ENCODE results near the gene DHRS12. TPM values are rescaled to one million over a fixed set of nuclear protein-coding genes. Genes with fewer than 3 reads are reported as not detected.

DHRS12 gene
- total RNA-seq, 1 donor from 2014 or later, result 17.3 TPM

DNA sequence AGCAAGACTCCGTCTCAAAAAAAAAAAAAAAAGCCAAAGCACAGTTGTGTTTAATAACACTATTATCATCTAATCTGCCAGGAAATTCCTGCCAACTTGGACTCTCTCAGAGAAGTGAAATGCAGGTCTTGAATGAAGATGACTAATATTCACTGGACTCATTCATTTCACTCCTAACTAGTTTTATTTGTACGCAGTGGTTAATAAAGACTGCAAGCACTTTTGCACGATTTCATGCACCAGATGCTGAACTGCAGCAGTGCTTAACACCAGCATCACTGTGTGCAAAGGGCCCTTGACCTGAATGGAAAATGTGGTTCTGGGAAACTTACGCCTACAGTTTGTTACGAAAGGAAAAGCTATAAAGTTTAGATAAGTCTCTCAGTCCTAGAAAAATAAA, 63.3 kb downstream of the DHRS12 start:
- Mint-ChIP-seq H3K4me1 (peaks cover 10% of the 10 kb centered on the region), H3K27me3 (ENCODE audit: low read depth) (no peaks in the 10 kb centered on the region)

DNA sequence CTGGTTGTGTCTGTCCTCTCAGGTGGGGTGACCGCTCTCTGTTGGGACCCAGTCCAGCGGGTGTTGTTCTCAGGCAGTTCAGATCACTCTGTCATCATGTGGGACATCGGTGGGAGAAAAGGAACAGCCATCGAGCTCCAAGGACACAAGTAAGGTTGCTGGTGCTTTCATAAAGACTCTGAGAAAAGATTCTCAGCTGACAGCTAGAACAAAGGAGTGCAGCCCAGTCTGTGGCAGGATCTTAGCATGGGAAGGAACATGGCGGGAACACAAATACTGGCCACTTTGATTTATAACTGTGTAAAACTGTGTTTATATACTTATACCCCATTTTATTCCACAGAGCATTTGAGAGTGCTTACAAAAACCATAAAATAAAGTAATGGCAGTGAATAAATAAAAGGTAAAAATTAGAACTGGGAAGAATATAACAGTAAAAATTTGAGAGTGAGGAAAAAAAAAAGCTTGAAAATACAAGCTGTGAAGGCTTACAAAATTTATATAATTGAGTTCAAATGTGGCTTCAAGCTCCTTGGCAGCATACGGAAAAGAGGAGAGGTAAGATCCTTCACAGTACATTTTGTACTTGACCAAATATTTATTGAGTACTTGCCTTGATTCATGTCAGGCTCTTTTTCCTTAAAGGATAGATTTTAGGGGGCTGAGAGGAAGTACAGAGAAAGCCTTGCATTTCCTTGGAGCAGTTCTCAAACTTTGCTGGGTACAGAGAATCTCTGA, 64.8 kb downstream of the DHRS12 start:
- Mint-ChIP-seq H3K9me3 (no peaks in the 10 kb centered on the region), H3K27me3 (ENCODE audit: low read depth) (no peaks in the 10 kb centered on the region), H3K4me3 (no peak overlapping the region), H3K27ac (peak overlapping the region; percentile 43), H3K36me3 (peaks cover 3% of the 10 kb centered on the region), H3K4me1 (peaks cover 10% of the 10 kb centered on the region)
- DNase-seq (ENCODE audit: low spot score in 2 of 2, unreplicated experiment in 2 of 2), result no peak
- TF ChIP-seq, protein P1, sequence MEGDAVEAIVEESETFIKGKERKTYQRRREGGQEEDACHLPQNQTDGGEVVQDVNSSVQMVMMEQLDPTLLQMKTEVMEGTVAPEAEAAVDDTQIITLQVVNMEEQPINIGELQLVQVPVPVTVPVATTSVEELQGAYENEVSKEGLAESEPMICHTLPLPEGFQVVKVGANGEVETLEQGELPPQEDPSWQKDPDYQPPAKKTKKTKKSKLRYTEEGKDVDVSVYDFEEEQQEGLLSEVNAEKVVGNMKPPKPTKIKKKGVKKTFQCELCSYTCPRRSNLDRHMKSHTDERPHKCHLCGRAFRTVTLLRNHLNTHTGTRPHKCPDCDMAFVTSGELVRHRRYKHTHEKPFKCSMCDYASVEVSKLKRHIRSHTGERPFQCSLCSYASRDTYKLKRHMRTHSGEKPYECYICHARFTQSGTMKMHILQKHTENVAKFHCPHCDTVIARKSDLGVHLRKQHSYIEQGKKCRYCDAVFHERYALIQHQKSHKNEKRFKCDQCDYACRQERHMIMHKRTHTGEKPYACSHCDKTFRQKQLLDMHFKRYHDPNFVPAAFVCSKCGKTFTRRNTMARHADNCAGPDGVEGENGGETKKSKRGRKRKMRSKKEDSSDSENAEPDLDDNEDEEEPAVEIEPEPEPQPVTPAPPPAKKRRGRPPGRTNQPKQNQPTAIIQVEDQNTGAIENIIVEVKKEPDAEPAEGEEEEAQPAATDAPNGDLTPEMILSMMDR (IDR thresholded peaks at IDR 0.05; ENCODE audit: unreplicated experiment), result no peak

More for the DNA sequence above, 63.3 kb downstream of the DHRS12 start:
- TF ChIP-seq, protein P1 (IDR thresholded peaks at IDR 0.05; ENCODE audit: unreplicated experiment), result no peak
- Mint-ChIP-seq H3K27ac (no peak overlapping the region), H3K36me3 (peaks cover 2% of the 10 kb centered on the region), H3K9me3 (no peaks in the 10 kb centered on the region), H3K4me3 (no peak overlapping the region)
- DNase-seq (ENCODE audit: low spot score in 2 of 2, unreplicated experiment in 2 of 2), result no peak

DNA sequence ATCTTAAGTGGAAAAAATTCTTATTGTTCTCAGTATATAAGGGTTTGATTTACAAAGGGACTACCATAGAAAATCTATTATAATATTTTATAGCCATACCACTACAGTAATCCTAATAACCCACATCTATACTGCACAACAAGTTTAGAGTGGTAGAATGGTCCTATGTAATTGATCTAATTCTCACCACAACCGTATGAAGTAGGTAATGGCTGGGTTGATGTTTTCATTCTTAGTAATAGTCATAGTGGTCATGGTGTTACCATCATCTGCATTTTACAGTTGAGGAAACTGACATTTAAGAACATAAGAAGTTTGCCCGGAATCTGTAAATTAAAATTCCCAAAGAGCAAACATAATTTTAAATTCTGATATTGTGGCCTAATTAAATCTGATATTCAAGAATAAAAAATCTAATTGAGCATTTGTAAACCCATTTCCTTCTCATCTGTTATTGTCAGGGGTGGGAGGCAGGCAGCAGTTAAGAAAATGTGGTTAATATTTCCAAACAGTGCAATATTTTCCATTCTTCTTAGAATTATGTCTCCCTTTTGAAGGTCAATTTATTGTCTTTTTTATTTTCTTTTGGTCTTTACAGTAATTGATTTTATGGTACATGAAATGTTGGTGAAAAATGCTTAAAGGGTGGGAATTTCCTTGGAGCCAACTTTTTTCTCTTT, 65.6 kb downstream of the DHRS12 start:
- Mint-ChIP-seq H3K9me3 (no peaks in the 10 kb centered on the region), H3K4me1 (peaks cover 10% of the 10 kb centered on the region), H3K4me3 (no peak overlapping the region), H3K36me3 (peaks cover 3% of the 10 kb centered on the region), H3K27ac (no peak overlapping the region), H3K27me3 (ENCODE audit: low read depth) (no peaks in the 10 kb centered on the region)
- TF ChIP-seq, protein P1 (IDR thresholded peaks at IDR 0.05; ENCODE audit: unreplicated experiment), result no peak
- no peak for DNase-seq (ENCODE audit: low spot score in 2 of 2, unreplicated experiment in 2 of 2)

DNA sequence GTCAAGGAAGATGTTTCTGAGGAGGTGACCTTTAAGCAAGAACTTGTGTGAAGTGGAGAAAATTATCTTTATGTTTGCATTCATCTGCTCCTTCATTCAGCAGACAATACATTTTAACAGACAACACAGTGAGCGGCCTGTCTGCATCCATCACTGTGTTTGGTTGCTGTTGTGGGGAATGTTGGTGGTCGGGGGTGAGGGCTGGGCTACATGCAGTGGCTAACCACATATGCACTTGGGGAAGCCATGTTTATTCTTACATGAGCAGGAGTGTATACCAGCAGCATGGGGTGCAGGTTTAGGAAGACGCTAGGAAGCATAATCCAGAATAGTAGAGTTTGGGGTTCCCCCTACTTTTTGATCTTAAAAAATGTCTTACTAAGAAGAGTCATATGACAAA, 66.4 kb downstream of the DHRS12 start:
- no peak overlapping the region for H3K4me3 Mint-ChIP-seq
- H3K36me3 Mint-ChIP-seq, result peaks cover 3% of the 10 kb centered on the region
- no peaks in the 10 kb centered on the region for H3K9me3 Mint-ChIP-seq
- TF ChIP-seq, protein P1 (IDR thresholded peaks at IDR 0.05; ENCODE audit: unreplicated experiment), result no peak
- DNase-seq (ENCODE audit: low spot score in 2 of 2, unreplicated experiment in 2 of 2), result no peak
- no peaks in the 10 kb centered on the region for H3K27me3 Mint-ChIP-seq (ENCODE audit: low read depth)
- no peak overlapping the region for H3K27ac Mint-ChIP-seq
- H3K4me1 Mint-ChIP-seq, result peaks cover 10% of the 10 kb centered on the region

DNA sequence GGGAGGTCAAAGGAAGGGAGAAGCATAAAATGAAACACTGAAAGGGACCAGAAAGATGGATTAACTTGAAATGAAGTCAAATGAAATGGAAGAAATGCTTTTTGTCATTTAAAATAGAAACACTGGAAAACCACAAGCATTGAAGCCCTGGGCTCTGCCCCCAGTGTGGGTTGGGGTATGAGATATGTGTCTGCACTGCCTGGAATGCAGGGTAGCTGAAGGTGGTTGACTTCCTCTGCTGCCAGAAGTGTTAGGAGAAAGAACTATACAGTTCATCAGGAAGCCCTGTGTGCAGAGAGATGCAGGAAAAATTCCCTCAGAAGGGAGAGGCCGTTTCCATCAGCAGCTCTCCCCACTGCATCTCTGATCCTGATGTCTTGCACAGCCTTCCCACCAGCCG, 69.2 kb downstream of the DHRS12 start:
- Mint-ChIP-seq H3K27ac (no peak overlapping the region), H3K27me3 (ENCODE audit: low read depth) (no peaks in the 10 kb centered on the region), H3K4me1 (peaks cover 8% of the 10 kb centered on the region), H3K4me3 (no peak overlapping the region), H3K9me3 (no peaks in the 10 kb centered on the region), H3K36me3 (peaks cover 3% of the 10 kb centered on the region)
- TF ChIP-seq, protein P1 (IDR thresholded peaks at IDR 0.05; ENCODE audit: unreplicated experiment), result no peak
- DNase-seq (ENCODE audit: low spot score in 2 of 2, unreplicated experiment in 2 of 2), result no peak

Data from mesothelial cell of epicardium (in vitro differentiated cells).